Kidney (tissue), 14 donors: ENCODE measurements around the gene KRT27. TPM values are rescaled to one million over a fixed set of nuclear protein-coding genes. Genes with fewer than 3 reads are reported as not detected.

Source experiments
- DNase-seq, 5 donors: peaks; one replicate each; pipeline ENCODE4 v3.0.0-alpha.2; 2013 to 2020
- FAIRE-seq: peaks from 2 replicates; lab custom pipeline; 2012; peaks lifted over from hg19 to GRCh38; lab: Jason Lieb, UNC
- H3K27ac ChIP-seq, 2 donors: one replicate each; pipeline ENCODE4 v1.7.0; 2013; ENCODE audit warnings: low read depth in 2 of 2, low read length in 2 of 2, inconsistent platforms in 1 of 2
- H3K27me3 ChIP-seq: one replicate; pipeline ENCODE4 v1.7.1; 2013; ENCODE audit warnings: low read length, inconsistent platforms; ENCODE audit not compliant: control insufficient read depth, insufficient read depth
- H3K36me3 ChIP-seq, 3 donors: one replicate each; pipeline versions ENCODE4 v1.7.0 to v1.7.1; 2013; ENCODE audit warnings: low read length in 3 of 3, control low read depth in 1 of 3, inconsistent platforms in 1 of 3; ENCODE audit not compliant: insufficient read depth in 3 of 3, control insufficient read depth in 2 of 3
- H3K4me1 ChIP-seq, 3 donors: one replicate each; pipeline versions ENCODE4 v1.7.0 to v1.7.1; 2013; ENCODE audit warnings: low read length in 3 of 3, inconsistent platforms in 1 of 3, low read depth in 1 of 3; ENCODE audit not compliant: control insufficient read depth in 2 of 3, insufficient read depth in 2 of 3
- H3K4me3 ChIP-seq, 3 donors: one replicate each; pipeline versions ENCODE4 v1.7.0 to v1.8.1; 2013; ENCODE audit warnings: low read length in 3 of 3, control low read depth in 1 of 3, inconsistent platforms in 1 of 3
- H3K9ac ChIP-seq, 3 donors: one replicate each; pipeline versions ENCODE4 v1.7.0 to v1.7.1; 2013; ENCODE audit warnings: low read length in 3 of 3, control low read depth in 1 of 3, inconsistent platforms in 1 of 3
- H3K9me3 ChIP-seq, 3 donors: one replicate each; pipeline versions ENCODE4 v1.7.0 to v1.7.1; 2013; ENCODE audit warnings: low read length in 3 of 3, control low read depth in 1 of 3, inconsistent platforms in 1 of 3; ENCODE audit not compliant: control insufficient read depth in 2 of 3, insufficient read depth in 1 of 3
- intact Hi-C: fragments of 100-400 bp; cut with DNase I; formaldehyde crosslinking; loops from one replicate; pipeline ENCODE4 v1.11.1; 2022
- polyA plus RNA-seq: library from polyadenylated mRNA; stranded (reverse); fragments of 350-450 nt; fragmentation: Illumina TruSeq; extraction: RNeasy Lipid Tissue Mini Kit (QIAGEN cat#74804); gene quantifications from one replicate; pipeline ENCODE4 v1.2.3, GENCODE V29; 2014; ENCODE audit warnings: low read depth, low replicate concordance; ENCODE audit not compliant: insufficient read depth
- total RNA-seq: library from RNA; stranded (reverse); fragmentation: NEBNext Ultra II Directional; extraction: Animal tissue kit (Norgen Biotek cat#: 25700); gene quantifications from one replicate; pipeline ENCODE4 v1.2.1, GENCODE V29; 2021
- TF ChIP-seq, protein P1 (sequence below): IDR thresholded peaks from 3 replicates; pipeline ENCODE4 v1.5.1; 2012; ENCODE audit warnings: mild to moderate bottlenecking, moderate library complexity, borderline replicate concordance; ENCODE audit not compliant: insufficient read depth; ENCODE audit errors: extremely low read depth
- donor health status: control.
- donor health status: control.
- donor health status: control.
- donor health status: control.
- donor health status: control.
- donor health status: DM: yes; HTN: yes; CAD: no.
- donor health status: Normal renal cell carcinoma (clear cell type).

KRT27 gene
- total and polyA plus RNA-seq, 2 donors from 2014 or later: not detected

GRCh38 chr17:40779181-40779909 lies 3.0 kb downstream of the KRT27 start:
- Histone ChIP-seq H3K36me3 (no peaks in the 10 kb centered on the region), H3K27me3 (no peaks in the 10 kb centered on the region), H3K9me3 (no peaks in the 10 kb centered on the region), H3K27ac (no peak overlapping the region), H3K4me1 (no peaks in the 10 kb centered on the region), H3K9ac (no peak overlapping the region), H3K4me3 (peak overlapping the region in 1 of 3 donors; percentile 11)
- no peak for FAIRE-seq
- DNase-seq: peak in 2 of 5 donors; percentile 31 to 36
- intact Hi-C loops: no loop called here
- TF ChIP-seq, protein P1, sequence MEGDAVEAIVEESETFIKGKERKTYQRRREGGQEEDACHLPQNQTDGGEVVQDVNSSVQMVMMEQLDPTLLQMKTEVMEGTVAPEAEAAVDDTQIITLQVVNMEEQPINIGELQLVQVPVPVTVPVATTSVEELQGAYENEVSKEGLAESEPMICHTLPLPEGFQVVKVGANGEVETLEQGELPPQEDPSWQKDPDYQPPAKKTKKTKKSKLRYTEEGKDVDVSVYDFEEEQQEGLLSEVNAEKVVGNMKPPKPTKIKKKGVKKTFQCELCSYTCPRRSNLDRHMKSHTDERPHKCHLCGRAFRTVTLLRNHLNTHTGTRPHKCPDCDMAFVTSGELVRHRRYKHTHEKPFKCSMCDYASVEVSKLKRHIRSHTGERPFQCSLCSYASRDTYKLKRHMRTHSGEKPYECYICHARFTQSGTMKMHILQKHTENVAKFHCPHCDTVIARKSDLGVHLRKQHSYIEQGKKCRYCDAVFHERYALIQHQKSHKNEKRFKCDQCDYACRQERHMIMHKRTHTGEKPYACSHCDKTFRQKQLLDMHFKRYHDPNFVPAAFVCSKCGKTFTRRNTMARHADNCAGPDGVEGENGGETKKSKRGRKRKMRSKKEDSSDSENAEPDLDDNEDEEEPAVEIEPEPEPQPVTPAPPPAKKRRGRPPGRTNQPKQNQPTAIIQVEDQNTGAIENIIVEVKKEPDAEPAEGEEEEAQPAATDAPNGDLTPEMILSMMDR: no peak

GRCh38 chr17:40778461-40778860 lies 3.9 kb downstream of the KRT27 start:
- H3K4me1 ChIP-seq: no peaks in the 10 kb centered on the region
- FAIRE-seq (no peak), DNase-seq (no peak)
- no peaks in the 10 kb centered on the region for H3K27me3 ChIP-seq
- intact Hi-C loops: no loop called here
- H3K9me3 ChIP-seq: no peaks in the 10 kb centered on the region
- TF ChIP-seq, protein P1: no peak
- H3K9ac ChIP-seq: no peak overlapping the region
- H3K4me3 ChIP-seq: no peak overlapping the region
- H3K36me3 ChIP-seq: no peaks in the 10 kb centered on the region
- H3K27ac ChIP-seq: no peak overlapping the region

DNA sequence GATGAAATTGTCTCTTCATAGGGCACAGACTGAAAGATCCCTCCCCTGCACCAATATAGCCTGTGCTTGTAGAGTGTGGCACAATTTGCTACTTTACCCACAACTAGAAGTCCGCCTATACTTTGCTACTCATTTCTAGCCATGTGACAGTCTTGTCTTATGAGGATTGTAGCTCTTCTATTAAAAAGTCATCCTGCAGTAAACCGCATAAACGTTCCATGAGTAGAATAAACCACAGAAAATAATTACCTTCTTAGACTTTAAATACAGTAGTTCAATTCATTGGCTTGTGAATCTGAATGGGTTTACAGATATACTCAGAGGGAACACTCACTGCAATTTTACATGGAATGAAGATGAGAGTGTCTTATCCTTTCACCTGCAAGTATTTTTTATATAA lies 4.4 kb downstream of the KRT27 start:
- no peak overlapping the region for H3K4me3 ChIP-seq
- intact Hi-C loops: no loop called here
- no peak overlapping the region for H3K9ac ChIP-seq
- no peaks in the 10 kb centered on the region for H3K27me3 ChIP-seq
- H3K4me1 ChIP-seq: no peaks in the 10 kb centered on the region
- no peak for FAIRE-seq
- DNase-seq: no peak
- TF ChIP-seq, protein P1: no peak
- no peaks in the 10 kb centered on the region for H3K9me3 ChIP-seq
- H3K36me3 ChIP-seq: no peaks in the 10 kb centered on the region
- H3K27ac ChIP-seq: no peak overlapping the region
